HEK293 (cell line): ENCODE results near the gene OR6P1.

Experiments
- CTCF ChIA-PET: fragments of 350-600 bp; formaldehyde crosslinking; extraction: SDS; loops from one replicate; lab custom pipeline; 2021; ENCODE audit warnings: antibody characterized with exemption; lab: Yijun Ruan, JAX
- POLR2A ChIA-PET: fragments of 300-600 bp; formaldehyde crosslinking; extraction: SDS; loops from one replicate; lab custom pipeline; 2020; ENCODE audit warnings: antibody characterized with exemption, inconsistent platforms; lab: Yijun Ruan, JAX
- H3K27ac ChIP-seq: fragments of 200-500 bp; sonication (Bioruptor generic); 2 replicates; pipeline ENCODE4 v1.5.1; 2014; ENCODE audit warnings: low read depth, low read length, control low read depth, inconsistent platforms; ENCODE audit errors: extremely low read depth
- H3K36me3 ChIP-seq, 2 experiments: fragments of 200-500 bp in 1 of 2; sonication (Bioruptor generic) in 1 of 2; 1 replicate in 1 of 2; 2 replicates in 1 of 2; pipeline ENCODE4 v1.5.1; 2014 to 2017; ENCODE audit warnings: inconsistent platforms in 2 of 2, low read length in 2 of 2; ENCODE audit not compliant: control insufficient read depth in 2 of 2, insufficient read depth in 1 of 2
- H3K4me1 ChIP-seq: fragments of 200-500 bp; sonication (Bioruptor generic); 2 replicates; pipeline ENCODE4 v1.5.1; 2014; ENCODE audit warnings: mild to moderate bottlenecking, low read length, inconsistent platforms; ENCODE audit not compliant: control insufficient read depth, insufficient read depth
- H3K4me3 ChIP-seq: 2 replicates; pipeline ENCODE4 v1.5.1; 2011; ENCODE audit warnings: low read depth, mild to moderate bottlenecking, control low read depth, low read length, moderate library complexity
- H3K9me3 ChIP-seq: fragments of 200-500 bp; sonication (Bioruptor generic); 2 replicates; pipeline ENCODE4 v1.5.1; 2014; ENCODE audit warnings: low read depth, low read length, inconsistent platforms; ENCODE audit not compliant: control insufficient read depth, insufficient read depth
- HOXC10 ChIP-seq: sonication (generic); formaldehyde crosslinking; IDR thresholded peaks from 2 replicates; pipeline ENCODE4 v1.8.1; 2023; ENCODE audit warnings: mild to moderate bottlenecking, missing genetic modification reagents
- OVOL3 ChIP-seq: fragments of 450-650 bp; formaldehyde crosslinking; IDR thresholded peaks from 2 replicates; pipeline ENCODE4 v1.5.1; 2016; ENCODE audit warnings: missing biosample characterization, missing genetic modification characterization
- SP3 ChIP-seq: fragments of 450-650 bp; formaldehyde crosslinking; IDR thresholded peaks from 2 replicates; pipeline ENCODE4 v1.5.1; 2016; ENCODE audit warnings: missing biosample characterization, missing genetic modification characterization
- ZNF155 ChIP-seq: fragments of 450-650 bp; formaldehyde crosslinking; IDR thresholded peaks from 2 replicates; pipeline ENCODE4 v1.5.1; 2016; ENCODE audit warnings: missing biosample characterization, missing genetic modification characterization
- ZNF239 ChIP-seq: fragments of 450-650 bp; formaldehyde crosslinking; IDR thresholded peaks from 2 replicates; pipeline ENCODE4 v1.5.1; 2016; ENCODE audit warnings: missing biosample characterization, missing genetic modification characterization
- ZNF280C ChIP-seq: fragments of 450-650 bp; formaldehyde crosslinking; IDR thresholded peaks from 2 replicates; pipeline ENCODE4 v1.5.1; 2016; ENCODE audit warnings: missing biosample characterization, missing genetic modification characterization
- ZNF350 ChIP-seq: fragments of 450-650 bp; formaldehyde crosslinking; IDR thresholded peaks from 2 replicates; pipeline ENCODE4 v1.5.0; 2017; ENCODE audit warnings: missing biosample characterization, mild to moderate bottlenecking, missing genetic modification characterization
- ZNF776 ChIP-seq: fragments of 450-650 bp; formaldehyde crosslinking; IDR thresholded peaks from 2 replicates; pipeline ENCODE4 v1.5.0; 2017; ENCODE audit warnings: missing biosample characterization, missing genetic modification characterization, borderline replicate concordance
- TF ChIP-seq, protein P1 (sequence below): fragments of 450-650 bp; formaldehyde crosslinking; IDR thresholded peaks from 2 replicates; pipeline ENCODE4 v1.5.1; 2016; ENCODE audit warnings: missing biosample characterization, missing genetic modification characterization
- TF ChIP-seq, protein P2 (sequence below): fragments of 450-650 bp; formaldehyde crosslinking; IDR thresholded peaks from 2 replicates; pipeline ENCODE4 v1.5.1; 2016; ENCODE audit warnings: missing biosample characterization, missing genetic modification characterization
- TF ChIP-seq, protein P3 (sequence below): fragments of 450-650 bp; formaldehyde crosslinking; IDR thresholded peaks from 2 replicates; pipeline ENCODE4 v1.5.1; 2016; ENCODE audit warnings: missing biosample characterization, missing genetic modification characterization
- TF ChIP-seq, protein P4 (sequence below): fragments of 450-650 bp; formaldehyde crosslinking; IDR thresholded peaks from 2 replicates; pipeline ENCODE4 v1.5.1; 2016; ENCODE audit warnings: missing biosample characterization, missing genetic modification characterization, low read depth

OR6P1 gene

DNA sequence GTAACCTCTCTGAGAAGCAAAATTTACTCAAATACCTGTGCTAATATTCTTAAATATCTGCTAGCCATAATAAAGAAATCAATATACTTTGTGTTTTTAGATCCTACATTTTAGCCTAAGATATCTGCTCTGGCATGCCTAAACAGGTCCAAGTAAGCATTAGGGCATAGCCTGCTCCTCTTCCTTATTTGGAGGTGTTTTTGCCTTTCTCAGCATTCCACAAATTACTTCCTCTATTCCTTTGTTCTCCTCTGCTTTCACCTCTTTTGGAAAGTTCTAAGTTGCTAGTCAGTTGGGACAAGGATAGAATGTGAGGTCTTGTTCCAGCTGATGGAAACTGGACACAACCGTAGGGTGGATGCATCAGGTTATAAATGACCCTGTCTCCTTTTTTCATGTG lies 16.6 kb upstream of the OR6P1 start (continued):
- no peak for TF ChIP-seq ZNF350 (tag by site-specific recombination)
- no peak for TF ChIP-seq SP3 (tag by site-specific recombination)
- TF ChIP-seq, protein P1, sequence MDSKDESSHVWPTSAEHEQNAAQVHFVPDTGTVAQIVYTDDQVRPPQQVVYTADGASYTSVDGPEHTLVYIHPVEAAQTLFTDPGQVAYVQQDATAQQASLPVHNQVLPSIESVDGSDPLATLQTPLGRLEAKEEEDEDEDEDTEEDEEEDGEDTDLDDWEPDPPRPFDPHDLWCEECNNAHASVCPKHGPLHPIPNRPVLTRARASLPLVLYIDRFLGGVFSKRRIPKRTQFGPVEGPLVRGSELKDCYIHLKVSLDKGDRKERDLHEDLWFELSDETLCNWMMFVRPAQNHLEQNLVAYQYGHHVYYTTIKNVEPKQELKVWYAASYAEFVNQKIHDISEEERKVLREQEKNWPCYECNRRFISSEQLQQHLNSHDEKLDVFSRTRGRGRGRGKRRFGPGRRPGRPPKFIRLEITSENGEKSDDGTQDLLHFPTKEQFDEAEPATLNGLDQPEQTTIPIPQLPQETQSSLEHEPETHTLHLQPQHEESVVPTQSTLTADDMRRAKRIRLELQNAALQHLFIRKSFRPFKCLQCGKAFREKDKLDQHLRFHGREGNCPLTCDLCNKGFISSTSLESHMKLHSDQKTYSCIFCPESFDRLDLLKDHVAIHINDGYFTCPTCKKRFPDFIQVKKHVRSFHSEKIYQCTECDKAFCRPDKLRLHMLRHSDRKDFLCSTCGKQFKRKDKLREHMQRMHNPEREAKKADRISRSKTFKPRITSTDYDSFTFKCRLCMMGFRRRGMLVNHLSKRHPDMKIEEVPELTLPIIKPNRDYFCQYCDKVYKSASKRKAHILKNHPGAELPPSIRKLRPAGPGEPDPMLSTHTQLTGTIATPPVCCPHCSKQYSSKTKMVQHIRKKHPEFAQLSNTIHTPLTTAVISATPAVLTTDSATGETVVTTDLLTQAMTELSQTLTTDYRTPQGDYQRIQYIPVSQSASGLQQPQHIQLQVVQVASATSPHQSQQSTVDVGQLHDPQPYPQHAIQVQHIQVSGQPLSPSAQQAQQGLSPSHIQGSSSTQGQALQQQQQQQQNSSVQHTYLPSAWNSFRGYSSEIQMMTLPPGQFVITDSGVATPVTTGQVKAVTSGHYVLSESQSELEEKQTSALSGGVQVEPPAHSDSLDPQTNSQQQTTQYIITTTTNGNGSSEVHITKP (tag by site-specific recombination) = no peak

- TF ChIP-seq, protein P2, sequence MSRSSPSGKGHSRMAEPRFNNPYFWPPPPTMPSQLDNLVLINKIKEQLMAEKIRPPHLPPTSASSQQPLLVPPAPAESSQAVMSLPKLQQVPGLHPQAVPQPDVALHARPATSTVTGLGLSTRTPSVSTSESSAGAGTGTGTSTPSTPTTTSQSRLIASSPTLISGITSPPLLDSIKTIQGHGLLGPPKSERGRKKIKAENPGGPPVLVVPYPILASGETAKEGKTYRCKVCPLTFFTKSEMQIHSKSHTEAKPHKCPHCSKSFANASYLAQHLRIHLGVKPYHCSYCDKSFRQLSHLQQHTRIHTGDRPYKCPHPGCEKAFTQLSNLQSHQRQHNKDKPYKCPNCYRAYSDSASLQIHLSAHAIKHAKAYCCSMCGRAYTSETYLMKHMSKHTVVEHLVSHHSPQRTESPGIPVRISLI = no peak
- TF ChIP-seq, protein P3, sequence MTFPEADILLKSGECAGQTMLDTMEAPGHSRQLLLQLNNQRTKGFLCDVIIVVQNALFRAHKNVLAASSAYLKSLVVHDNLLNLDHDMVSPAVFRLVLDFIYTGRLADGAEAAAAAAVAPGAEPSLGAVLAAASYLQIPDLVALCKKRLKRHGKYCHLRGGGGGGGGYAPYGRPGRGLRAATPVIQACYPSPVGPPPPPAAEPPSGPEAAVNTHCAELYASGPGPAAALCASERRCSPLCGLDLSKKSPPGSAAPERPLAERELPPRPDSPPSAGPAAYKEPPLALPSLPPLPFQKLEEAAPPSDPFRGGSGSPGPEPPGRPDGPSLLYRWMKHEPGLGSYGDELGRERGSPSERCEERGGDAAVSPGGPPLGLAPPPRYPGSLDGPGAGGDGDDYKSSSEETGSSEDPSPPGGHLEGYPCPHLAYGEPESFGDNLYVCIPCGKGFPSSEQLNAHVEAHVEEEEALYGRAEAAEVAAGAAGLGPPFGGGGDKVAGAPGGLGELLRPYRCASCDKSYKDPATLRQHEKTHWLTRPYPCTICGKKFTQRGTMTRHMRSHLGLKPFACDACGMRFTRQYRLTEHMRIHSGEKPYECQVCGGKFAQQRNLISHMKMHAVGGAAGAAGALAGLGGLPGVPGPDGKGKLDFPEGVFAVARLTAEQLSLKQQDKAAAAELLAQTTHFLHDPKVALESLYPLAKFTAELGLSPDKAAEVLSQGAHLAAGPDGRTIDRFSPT (tag by site-specific recombination) = no peak
- TF ChIP-seq HOXC10 = no peak
- TF ChIP-seq SP3 (tag by site-specific recombination) = no peak
- TF ChIP-seq ZNF239 = no peak
- H3K27ac ChIP-seq = no peak overlapping the region
- POLR2A ChIA-PET = no interaction called here
- H3K4me1 ChIP-seq = no peaks in the 10 kb centered on the region
- no peak overlapping the region for H3K4me3 ChIP-seq
- H3K9me3 ChIP-seq = no peaks in the 10 kb centered on the region
- H3K36me3 ChIP-seq = no peaks in the 10 kb centered on the region
- CTCF ChIA-PET = interaction anchor here (0.6 kb wide), 1 partner anchor 75 kb away, joined by 3 read pairs; no protein-coding TSS in a partner anchor
Observed at GRCh38 chr1:158583962-158584361, 13.6 kb upstream of the OR6P1 start.

- H3K27ac ChIP-seq = no peak within 1 kb of the TSS
- TF ChIP-seq, protein P4, sequence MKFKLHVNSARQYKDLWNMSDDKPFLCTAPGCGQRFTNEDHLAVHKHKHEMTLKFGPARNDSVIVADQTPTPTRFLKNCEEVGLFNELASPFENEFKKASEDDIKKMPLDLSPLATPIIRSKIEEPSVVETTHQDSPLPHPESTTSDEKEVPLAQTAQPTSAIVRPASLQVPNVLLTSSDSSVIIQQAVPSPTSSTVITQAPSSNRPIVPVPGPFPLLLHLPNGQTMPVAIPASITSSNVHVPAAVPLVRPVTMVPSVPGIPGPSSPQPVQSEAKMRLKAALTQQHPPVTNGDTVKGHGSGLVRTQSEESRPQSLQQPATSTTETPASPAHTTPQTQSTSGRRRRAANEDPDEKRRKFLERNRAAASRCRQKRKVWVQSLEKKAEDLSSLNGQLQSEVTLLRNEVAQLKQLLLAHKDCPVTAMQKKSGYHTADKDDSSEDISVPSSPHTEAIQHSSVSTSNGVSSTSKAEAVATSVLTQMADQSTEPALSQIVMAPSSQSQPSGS (tag by site-specific recombination) = 0 out of 2 replicates have a peak, but pooled peaks have one; percentile 16
- TF ChIP-seq ZNF155 (tag by site-specific recombination) (no peak), ZNF280C (tag by site-specific recombination) (no peak), ZNF776 (tag by site-specific recombination) (no peak), OVOL3 (tag by site-specific recombination) (no peak)
- TF ChIP-seq, all 188 proteins: peak for 1
- H3K36me3 ChIP-seq = no peaks in the 10 kb centered on the region
- ChIA-PET CTCF (no interaction called here), POLR2A (no interaction called here)
- H3K9me3 ChIP-seq = no peaks in the 10 kb centered on the region
- no peak within 1 kb of the TSS for H3K4me3 ChIP-seq
- H3K4me1 ChIP-seq = no peaks in the 10 kb centered on the region
Observed at GRCh38 chr1:158579733-158580132, 9.4 kb upstream of the OR6P1 start, which contains the start of gene OR10X1. OR10X1 (minus strand) TSS chr1:158579899; CDS start chr1:158579899, 0 bp downstream.
